K562 (cell line): ENCODE results near the gene SHANK1. TPM values are rescaled to one million over a fixed set of nuclear protein-coding genes. Genes with fewer than 3 reads are reported as not detected.
A peak's percentile ranks its signal among the peaks of the same experiment; 100 is the strongest.

Source experiments
- ARID3B ChIP-seq: fragments of 250-450 bp; sonication (Bioruptor Pico); IDR thresholded peaks from 2 replicates; pipeline ENCODE4 v1.4.0; 2020; ENCODE audit warnings: borderline replicate concordance
- BRF1 ChIP-seq: IDR thresholded peaks from 3 replicates; pipeline ENCODE4 v1.6.1; 2011; ENCODE audit warnings: borderline replicate concordance, mild to moderate bottlenecking; ENCODE audit not compliant: insufficient read length; ENCODE audit errors: extremely low read depth
- ELF1 ChIP-seq: fragments of 200-800 bp; sonication (Bioruptor generic); IDR thresholded peaks from 2 replicates; pipeline ENCODE4 v1.6.1; 2016; ENCODE audit warnings: missing genetic modification characterization, missing compliant biosample characterization
- FOXJ3 ChIP-seq: sonication (generic); formaldehyde crosslinking; IDR thresholded peaks from 2 replicates; pipeline ENCODE4 v1.4.0; 2020; ENCODE audit warnings: mild to moderate bottlenecking, missing genetic modification reagents
- IRF1 ChIP-seq: sonication (generic); formaldehyde crosslinking; IDR thresholded peaks from 2 replicates; pipeline ENCODE4 v1.8.0; 2022; ENCODE audit warnings: missing genetic modification reagents, mild to moderate bottlenecking, borderline replicate concordance
- MGA ChIP-seq: fragments of 450-650 bp; IDR thresholded peaks from 2 replicates; pipeline ENCODE4 v1.6.1; 2016; ENCODE audit warnings: mild to moderate bottlenecking, moderate library complexity
- SAFB ChIP-seq: fragments of 200-400 bp; formaldehyde crosslinking; IDR thresholded peaks from 2 replicates; pipeline ENCODE4 v1.6.1; 2017; ENCODE audit warnings: low read depth, low read length, borderline replicate concordance
- SMARCA5 ChIP-seq: fragments of 450-650 bp; IDR thresholded peaks from 2 replicates; pipeline ENCODE4 v1.6.1; 2016
- TRIM28 ChIP-seq: fragments of 450-650 bp; IDR thresholded peaks from 2 replicates; pipeline ENCODE4 v1.6.1; 2017
- ZFX ChIP-seq: sonication (generic); formaldehyde crosslinking; IDR thresholded peaks from 2 replicates; pipeline ENCODE4 v1.8.0; 2022; ENCODE audit warnings: mild to moderate bottlenecking, missing genetic modification reagents, moderate library complexity
- ZNF644 ChIP-seq: fragments of 200-800 bp; sonication (Bioruptor generic); IDR thresholded peaks from 2 replicates; pipeline ENCODE4 v1.6.1; 2016; ENCODE audit warnings: low read depth, missing genetic modification characterization, missing compliant biosample characterization
- ZNF655 ChIP-seq: fragments of 250-450 bp; sonication (Bioruptor Pico); IDR thresholded peaks from 2 replicates; pipeline ENCODE4 v1.5.0; 2021
- polyA plus RNA-seq, 8 experiments: library from polyadenylated mRNA; depleted of rRNA in 4 of 8; stranded (reverse) in 5 of 8; unstranded in 3 of 8; fragments of >200 nt; fragmentation: Nextera tagmentation in 2 of 8; fragmentation: Illumina TruSeq in 1 of 8; extraction: Ambion mirVana in 2 of 8; extraction: Trizol in 1 of 8; gene quantifications; 2 replicates each; pipeline versions ENCODE4 v1.2.1 to v1.2.3, GENCODE V29; 2011 to 2014; ENCODE audit warnings: inconsistent platforms in 1 of 8, missing spikeins in 1 of 8
- total RNA-seq, 7 experiments: library from RNA; depleted of rRNA in 6 of 7; stranded (reverse); fragments of >200 nt in 6 of 7; fragmentation: Illumina TruSeq in 2 of 7; extraction: Trizol in 2 of 7; gene quantifications; 2 replicates each; pipeline versions ENCODE4 v1.2.1 to v1.2.3, GENCODE V29; 2011 to 2021; ENCODE audit warnings: low replicate concordance in 1 of 7

SHANK1 gene
- total and polyA plus RNA-seq, 9 of the 15 experiments (the other 6 are each of a cell fraction or from before 2014, with no cell fraction given): 0.33 to 1.3 (median 0.55) TPM; not detected in 2

- TF ChIP-seq MGA (no peak), TRIM28 (peak; percentile 72; the same call in 1 of the 2 replicates), ZNF644 (tag) (no peak), FOXJ3 (no peak), BRF1 (no peak), ZFX (peak; percentile 8; the same call in 1 of the 2 replicates), SMARCA5 (0 out of 2 replicates have a peak, but pooled peaks have one; percentile 38), IRF1 (no peak), ZNF655 (CRISPR knock-in tag) (no peak), SAFB (peak; percentile 77), ARID3B (CRISPR knock-in tag) (no peak), ELF1 (tag) (no peak; the same call in 1 of the 2 replicates)
Observed at GRCh38 chr19:50724522-50725217, 5.1 kb upstream of the SHANK1 start (continued).
